ENCODE measurements around the gene TDRD3.

GRCh38 chr13:60397704-60398378 is 821 bp downstream of the TDRD3 start:
- TF ChIP-seq CTCF (IDR thresholded peaks at IDR 0.05; ENCODE audit: low read depth, low read length, poor library complexity, severe bottlenecking) = no peak
- TF ChIP-seq EZH2phosphoT487 (IDR thresholded peaks at IDR 0.05; ENCODE audit: borderline replicate concordance, low read length) = no peak
